Activated T-helper 2 cell treated with anti-CD3 and anti-CD28 coated beads, Interferon-gamma antibody, Interleukin-2, Interleukin-4, amounts not matched to agents 10 μg/mL and 5 μg/mL and 100 μg/mL, durations not matched to agents 14 hours and 24 hours and 36 hours (primary cell): ENCODE data around the gene PALD1. TPM values are rescaled to one million over a fixed set of nuclear protein-coding genes. Genes with fewer than 3 reads are reported as not detected.

ENCODE experiments used
- DNase-seq: peaks from one replicate; pipeline ENCODE4 v3.0.0; 2021; ENCODE audit warnings: low spot score
- H3K27ac Mint-ChIP-seq: one replicate; pipeline ENCODE4 v1.8.0; 2021; ENCODE audit warnings: mixed read lengths
- H3K27me3 Mint-ChIP-seq: one replicate; pipeline ENCODE4 v1.8.0; 2021; ENCODE audit warnings: low read depth, mixed read lengths
- H3K36me3 Mint-ChIP-seq: one replicate; pipeline ENCODE4 v1.8.0; 2021; ENCODE audit warnings: low read depth, mixed read lengths
- H3K4me1 Mint-ChIP-seq: one replicate; pipeline ENCODE4 v1.8.0; 2021; ENCODE audit warnings: low read depth, mixed read lengths
- H3K4me3 Mint-ChIP-seq: one replicate; pipeline ENCODE4 v1.8.0; 2021; ENCODE audit warnings: low read depth, mild to moderate bottlenecking, moderate library complexity, mixed read lengths
- H3K9me3 Mint-ChIP-seq: one replicate; pipeline ENCODE4 v1.8.0; 2021; ENCODE audit warnings: mixed read lengths
- intact Hi-C: fragments of 100-400 bp; cut with micrococcal nuclease; formaldehyde crosslinking; loops from one replicate; pipeline ENCODE4 v1.15.1; 2023
- total RNA-seq: library from RNA; stranded (reverse); gene quantifications from 2 replicates; pipeline ENCODE4 v1.2.3, GENCODE V29; 2022

PALD1 gene
- total RNA-seq, 1 donor from 2014 or later, result 2.3 TPM

DNA sequence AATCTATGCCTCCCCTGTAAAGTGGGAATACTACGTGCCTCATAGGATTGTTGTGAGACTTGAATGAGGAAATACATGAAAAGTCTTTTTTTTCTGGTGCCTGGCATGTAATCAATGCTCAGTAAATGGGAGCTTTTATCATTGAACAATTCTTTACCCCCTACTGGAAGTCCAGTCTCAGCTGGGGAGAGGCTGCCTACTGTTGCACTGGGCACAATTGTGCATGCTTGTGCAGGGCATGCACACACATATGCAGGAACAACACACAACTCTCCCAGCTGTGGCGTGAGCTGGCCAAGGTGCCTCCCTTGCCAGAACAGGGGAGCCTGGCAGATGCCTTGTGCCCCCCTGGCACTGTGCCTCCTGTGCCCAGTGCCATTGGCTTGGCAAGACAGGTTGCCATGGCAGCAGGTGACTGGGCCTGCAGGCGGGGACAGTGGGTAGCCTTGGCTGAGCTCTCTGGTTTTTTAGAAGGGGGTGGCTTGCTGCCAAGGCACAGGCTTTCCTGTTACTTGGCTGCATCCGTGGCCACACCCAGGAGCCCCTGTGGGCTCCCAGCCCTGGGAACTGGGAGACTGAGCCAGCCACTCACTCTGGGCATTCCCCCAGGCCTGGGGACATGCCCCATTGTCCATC, 16.1 kb upstream of the PALD1 start:
- peaks cover 34% of the 10 kb centered on the region for H3K27me3 Mint-ChIP-seq
- no peak overlapping the region for H3K4me3 Mint-ChIP-seq
- no peaks in the 10 kb centered on the region for H3K9me3 Mint-ChIP-seq
- H3K4me1 Mint-ChIP-seq, result no peaks in the 10 kb centered on the region
- no peak for DNase-seq
- H3K27ac Mint-ChIP-seq, result no peak overlapping the region
- intact Hi-C loops, result loop anchor here (10.0 kb wide), 1 partner anchor 292 kb away; no protein-coding TSS in a partner anchor
- no peaks in the 10 kb centered on the region for H3K36me3 Mint-ChIP-seq

DNA sequence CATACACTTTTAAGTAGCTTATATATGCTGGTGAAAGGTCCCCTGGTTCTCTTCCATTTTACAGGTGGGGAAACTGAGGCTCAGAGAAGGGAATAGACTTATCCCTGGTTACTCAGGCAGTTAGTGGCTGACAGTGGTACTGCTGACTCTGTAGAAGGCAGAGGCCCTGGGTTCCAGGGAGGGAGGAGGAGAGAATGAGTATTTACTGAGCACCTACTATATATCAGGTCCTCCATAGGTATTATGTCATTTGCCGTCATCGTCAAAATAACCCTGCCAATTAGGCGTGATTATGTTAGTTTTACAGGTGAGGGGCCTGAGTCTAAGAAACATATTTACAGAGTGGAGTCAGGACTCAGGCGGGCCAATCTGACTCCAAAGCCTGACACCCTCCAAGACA, 13.3 kb upstream of the PALD1 start:
- peaks cover 17% of the 10 kb centered on the region for H3K27me3 Mint-ChIP-seq
- no peak for DNase-seq
- H3K27ac Mint-ChIP-seq, result no peak overlapping the region
- H3K36me3 Mint-ChIP-seq, result no peaks in the 10 kb centered on the region
- intact Hi-C loops, result loop anchor here (10.0 kb wide), 1 partner anchor 290 kb away; no protein-coding TSS in a partner anchor
- H3K4me3 Mint-ChIP-seq, result no peak overlapping the region
- H3K9me3 Mint-ChIP-seq, result no peaks in the 10 kb centered on the region
- no peaks in the 10 kb centered on the region for H3K4me1 Mint-ChIP-seq

DNA sequence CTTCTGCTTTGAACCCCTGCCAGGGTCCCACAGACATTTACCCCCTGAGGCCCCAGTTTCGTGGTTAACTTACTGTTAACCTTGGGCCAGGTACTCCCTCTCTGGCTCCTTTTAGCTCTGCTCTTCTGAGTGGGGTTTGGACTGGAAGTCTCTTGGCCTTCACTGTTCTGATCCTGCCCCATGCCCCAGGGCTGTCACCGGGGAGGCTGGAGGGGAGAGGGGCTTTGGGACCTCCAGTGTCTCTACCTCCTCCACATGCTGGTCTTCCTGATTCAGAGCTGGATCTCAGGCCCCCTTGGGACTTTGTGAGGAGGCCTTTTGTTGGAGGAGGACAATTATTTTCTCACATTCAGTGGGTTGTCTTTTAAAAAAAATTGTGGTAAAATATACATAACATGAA, 12.7 kb upstream of the PALD1 start:
- H3K36me3 Mint-ChIP-seq, result no peaks in the 10 kb centered on the region
- intact Hi-C loops, result loop anchor here (10.0 kb wide), 1 partner anchor 289 kb away; no protein-coding TSS in a partner anchor
- H3K4me1 Mint-ChIP-seq, result no peaks in the 10 kb centered on the region
- H3K27ac Mint-ChIP-seq, result no peak overlapping the region
- no peak overlapping the region for H3K4me3 Mint-ChIP-seq
- peaks cover 12% of the 10 kb centered on the region for H3K27me3 Mint-ChIP-seq
- H3K9me3 Mint-ChIP-seq, result no peaks in the 10 kb centered on the region
- DNase-seq, result no peak

DNA sequence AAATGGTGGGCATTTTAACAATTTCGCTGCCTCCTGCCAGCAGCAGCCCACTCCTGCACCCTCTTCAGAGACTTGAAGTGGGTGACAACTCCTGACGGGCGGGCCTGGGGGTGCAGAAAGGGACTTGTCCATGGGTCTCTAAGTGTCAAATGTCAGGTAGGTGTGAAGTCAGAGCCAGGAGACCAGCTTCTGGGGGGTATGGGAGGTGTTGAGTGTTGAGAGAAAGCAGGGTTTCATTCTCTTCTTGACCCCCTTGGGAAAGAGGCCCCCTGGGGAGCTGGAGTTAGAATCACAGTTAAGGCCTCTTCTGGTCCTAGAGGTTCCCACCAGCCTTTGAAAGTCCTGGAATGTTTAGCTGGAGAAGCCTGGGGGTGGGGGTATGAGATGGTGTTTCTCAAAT, 11.6 kb upstream of the PALD1 start:
- H3K9me3 Mint-ChIP-seq, result no peaks in the 10 kb centered on the region
- no peak for DNase-seq
- H3K4me1 Mint-ChIP-seq, result no peaks in the 10 kb centered on the region
- no peak overlapping the region for H3K27ac Mint-ChIP-seq
- no peak overlapping the region for H3K4me3 Mint-ChIP-seq
- no peaks in the 10 kb centered on the region for H3K36me3 Mint-ChIP-seq
- intact Hi-C loops, result loop anchor here (10.0 kb wide), 1 partner anchor 288 kb away; no protein-coding TSS in a partner anchor
- peaks cover 14% of the 10 kb centered on the region for H3K27me3 Mint-ChIP-seq

DNA sequence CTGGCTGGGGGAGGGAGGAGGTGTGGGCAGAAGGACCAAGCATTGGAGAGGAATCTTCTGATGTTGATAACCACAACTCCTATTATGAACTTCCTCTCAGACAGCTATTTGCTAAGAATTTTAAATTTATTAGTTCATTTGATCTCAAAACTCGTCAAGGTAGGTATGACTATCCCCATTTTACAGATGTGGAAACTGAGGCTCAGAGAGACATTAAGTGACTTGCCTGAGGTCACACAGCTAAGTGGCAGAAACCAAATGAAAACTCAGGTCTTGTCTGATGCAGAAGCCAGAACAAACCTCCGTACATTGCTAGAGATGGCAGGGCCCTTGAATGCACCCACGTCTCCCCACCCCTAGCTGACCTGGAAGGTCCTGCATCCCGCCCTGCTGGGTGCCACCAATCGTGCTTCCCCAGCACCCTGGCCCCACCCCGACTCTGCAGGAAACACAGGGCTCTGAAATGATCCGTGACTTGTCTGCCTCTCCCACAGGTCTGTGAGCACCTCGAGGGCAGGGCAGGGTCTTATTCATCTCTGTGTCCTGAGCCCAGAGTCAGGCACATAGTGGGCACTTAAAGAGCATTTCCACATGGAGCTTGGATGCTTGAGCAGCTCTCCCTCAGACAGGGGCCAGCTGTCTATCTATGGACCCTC, 5.6 kb upstream of the PALD1 start:
- Mint-ChIP-seq H3K4me1 (peaks cover 16% of the 10 kb centered on the region), H3K27me3 (peaks cover 42% of the 10 kb centered on the region), H3K4me3 (no peak overlapping the region), H3K9me3 (no peaks in the 10 kb centered on the region), H3K27ac (no peak overlapping the region), H3K36me3 (no peaks in the 10 kb centered on the region)
- intact Hi-C loops, result no loop called here
- no peak for DNase-seq

DNA sequence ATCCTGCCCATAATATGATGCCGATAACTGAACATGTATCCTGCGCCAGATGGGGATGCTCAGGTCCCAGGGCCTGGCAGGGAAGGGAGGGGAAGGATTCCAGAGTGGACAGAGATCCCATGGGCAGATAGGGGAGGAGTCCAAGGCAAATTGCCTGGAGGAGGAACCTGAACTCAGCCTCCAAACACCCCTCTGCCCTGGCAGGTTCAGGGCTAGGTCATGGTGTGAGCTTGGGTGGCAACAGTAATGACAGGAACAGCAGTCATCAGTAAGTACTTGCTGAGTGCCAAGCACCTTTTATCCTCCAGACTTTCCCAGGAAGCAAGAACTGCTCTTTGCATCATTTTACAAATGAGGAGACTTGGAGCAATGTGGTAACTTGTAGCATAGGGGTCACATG, 3.8 kb upstream of the PALD1 start:
- DNase-seq, result no peak

DNA sequence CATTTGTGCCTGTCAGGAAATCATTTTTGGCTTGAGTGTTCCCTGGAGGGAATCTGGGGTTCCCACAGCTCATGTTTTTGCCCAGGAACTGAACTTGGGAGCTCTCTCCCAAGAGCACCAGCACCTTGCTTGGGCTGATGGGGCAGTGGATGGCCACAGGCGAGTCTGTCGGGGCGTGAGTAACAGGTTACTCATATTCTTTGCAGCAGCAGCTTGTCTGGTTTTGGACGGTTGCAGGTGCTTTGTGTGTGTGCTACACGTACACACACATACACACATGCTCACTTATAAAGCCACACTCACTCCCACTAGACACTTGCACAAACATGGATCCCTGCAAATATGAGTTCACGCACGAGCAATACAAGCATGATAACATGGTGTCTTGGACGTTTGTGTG, 2.9 kb upstream of the PALD1 start:
- Mint-ChIP-seq H3K27me3 (peaks cover 52% of the 10 kb centered on the region), H3K4me1 (peaks cover 31% of the 10 kb centered on the region), H3K36me3 (no peaks in the 10 kb centered on the region), H3K4me3 (no peak overlapping the region), H3K27ac (no peak overlapping the region), H3K9me3 (no peaks in the 10 kb centered on the region)
- DNase-seq, result no peak
- intact Hi-C loops, result no loop called here

More for the DNA sequence above, 3.8 kb upstream of the PALD1 start:
- Mint-ChIP-seq H3K36me3 (no peaks in the 10 kb centered on the region), H3K9me3 (no peaks in the 10 kb centered on the region), H3K4me1 (peaks cover 23% of the 10 kb centered on the region), H3K27ac (no peak overlapping the region), H3K4me3 (no peak overlapping the region), H3K27me3 (peaks cover 46% of the 10 kb centered on the region)
- intact Hi-C loops, result no loop called here

DNA sequence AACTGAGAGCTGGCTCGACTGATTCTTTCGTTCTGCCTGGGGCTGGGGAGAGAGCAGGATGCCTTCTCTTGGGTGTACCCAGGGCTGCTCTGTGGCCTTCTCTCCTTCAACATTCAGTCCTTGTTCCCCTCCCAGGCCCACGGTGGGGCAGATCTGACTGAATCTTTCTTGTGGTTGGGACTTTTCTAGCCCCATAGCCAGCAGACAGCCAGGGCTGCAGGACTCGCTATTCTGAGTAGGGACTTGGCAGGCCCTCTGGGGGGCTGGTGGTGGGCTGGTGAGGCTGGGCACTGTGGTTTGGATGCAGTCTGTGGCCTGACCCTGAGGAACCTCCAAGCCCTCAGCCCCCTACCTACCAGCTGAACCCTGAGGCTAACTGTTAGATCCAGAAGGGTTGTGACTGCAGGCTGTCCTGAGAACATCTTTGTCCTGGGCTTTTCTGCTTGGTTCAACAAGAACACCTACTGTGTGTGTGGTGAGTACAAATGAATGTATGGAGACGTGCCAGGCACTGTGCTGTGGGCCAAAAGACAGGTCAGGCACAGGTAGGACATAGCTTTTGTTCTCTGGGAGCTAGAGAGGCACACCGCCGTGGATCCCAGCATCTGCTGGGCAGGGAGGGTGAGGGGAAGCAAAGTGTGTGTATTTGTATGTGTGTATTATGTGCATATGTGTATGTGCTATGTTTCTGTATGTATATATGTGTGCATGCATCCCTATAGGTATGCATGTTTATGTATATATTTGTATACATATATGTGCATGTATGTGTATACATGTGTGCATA, 2.1 kb upstream of the PALD1 start:
- Mint-ChIP-seq H3K4me1 (peaks cover 33% of the 10 kb centered on the region), H3K36me3 (no peaks in the 10 kb centered on the region), H3K27me3 (peaks cover 51% of the 10 kb centered on the region), H3K27ac (no peak overlapping the region), H3K4me3 (no peak overlapping the region), H3K9me3 (no peaks in the 10 kb centered on the region)
- intact Hi-C loops, result no loop called here
- no peak for DNase-seq

DNA sequence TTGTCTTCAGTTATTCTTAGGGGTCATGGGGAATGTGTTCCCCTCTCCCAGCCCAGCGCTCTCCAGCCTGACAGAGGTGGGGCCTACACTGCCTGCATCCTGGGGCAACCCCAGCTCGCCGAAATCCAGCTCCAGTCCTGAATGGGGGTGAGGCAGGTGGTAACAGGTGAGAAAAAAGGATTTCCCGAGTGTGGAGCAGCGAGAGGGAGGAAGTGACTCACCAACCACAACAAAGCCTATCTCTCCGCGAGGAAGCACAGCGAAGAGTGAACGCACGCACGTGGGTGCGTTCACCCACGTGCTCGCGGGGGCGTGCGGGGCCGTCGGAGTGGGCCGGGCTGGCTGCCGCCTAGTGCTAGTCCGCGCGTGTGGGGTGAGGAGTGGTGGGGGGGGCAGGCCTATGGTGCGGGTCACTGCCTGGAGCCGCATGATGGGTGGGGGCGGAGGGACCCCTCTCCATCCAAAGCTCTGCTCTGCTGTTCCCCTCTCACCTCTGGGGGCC, 855 bp upstream of the PALD1 start:
- Mint-ChIP-seq H3K9me3 (no peaks in the 10 kb centered on the region), H3K4me3 (peak overlapping the region; percentile 80), H3K27ac (peak overlapping the region; percentile 55), H3K36me3 (no peaks in the 10 kb centered on the region), H3K27me3 (peaks cover 47% of the 10 kb centered on the region), H3K4me1 (peaks cover 33% of the 10 kb centered on the region)
- DNase-seq, result peak; percentile 69
- intact Hi-C loops, result loop anchor here (2.0 kb wide), 1 partner anchor 17 kb away; no protein-coding TSS in a partner anchor

DNA sequence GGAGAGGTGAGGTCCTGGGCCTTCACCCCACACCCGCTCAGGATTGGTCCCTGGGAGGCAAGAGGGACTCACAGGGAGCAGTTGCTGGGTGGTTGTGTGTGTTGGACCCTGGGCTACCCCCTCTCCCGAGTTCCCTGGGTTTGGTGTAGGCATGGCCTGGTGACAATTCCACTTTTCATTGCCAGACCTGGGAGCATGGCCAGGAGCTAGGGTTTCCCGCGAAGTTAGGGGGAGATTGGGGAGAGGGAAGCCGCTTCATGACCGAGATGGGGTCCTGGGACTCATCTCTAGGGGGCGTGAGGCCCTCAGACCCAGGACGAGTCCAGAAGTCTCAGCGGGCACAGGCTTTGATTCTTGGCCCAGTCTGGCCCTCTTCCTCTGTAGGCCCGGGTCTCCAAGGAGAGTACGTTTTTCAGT, 606 bp downstream of the PALD1 start:
- Mint-ChIP-seq H3K4me1 (peaks cover 33% of the 10 kb centered on the region), H3K27ac (no peak overlapping the region), H3K27me3 (peaks cover 46% of the 10 kb centered on the region), H3K9me3 (no peaks in the 10 kb centered on the region), H3K36me3 (no peaks in the 10 kb centered on the region), H3K4me3 (peak overlapping the region; percentile 61)
- intact Hi-C loops, result loop anchor here (2.0 kb wide), 1 partner anchor 16 kb away; no protein-coding TSS in a partner anchor
- DNase-seq, result no peak

DNA sequence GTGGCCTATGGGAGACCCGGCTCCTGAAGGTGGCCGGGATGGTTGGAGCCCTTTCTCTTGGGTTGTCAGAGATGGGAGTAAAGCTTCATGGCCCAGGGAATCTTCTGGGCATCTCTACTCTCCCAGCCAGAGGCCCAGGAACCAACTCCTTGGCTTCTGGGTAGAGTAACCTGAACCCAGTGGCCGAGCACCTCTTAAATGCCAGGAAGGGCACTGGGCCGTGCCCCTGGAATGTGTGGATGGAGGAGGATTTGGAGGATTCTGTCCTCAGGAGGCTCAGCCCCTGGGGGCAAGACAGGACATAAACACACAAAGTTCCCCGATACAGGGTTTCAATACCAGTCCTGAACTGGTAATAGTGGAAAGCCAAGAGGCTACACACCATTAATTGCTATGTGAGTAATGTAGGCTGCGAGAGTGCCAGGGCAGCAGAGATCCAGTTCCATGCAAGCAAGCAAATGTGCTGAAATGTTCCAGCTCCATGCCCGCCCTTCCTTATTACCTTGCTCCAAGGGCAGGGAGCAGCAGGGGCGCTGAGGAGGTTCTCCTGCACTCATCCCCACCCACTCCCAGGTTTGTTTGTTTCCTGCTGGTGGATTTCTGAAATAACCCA, 1.2 kb downstream of the PALD1 start:
- H3K4me3 Mint-ChIP-seq, result peak overlapping the region; percentile 61
- H3K27ac Mint-ChIP-seq, result no peak overlapping the region
- no peaks in the 10 kb centered on the region for H3K9me3 Mint-ChIP-seq
- peaks cover 33% of the 10 kb centered on the region for H3K4me1 Mint-ChIP-seq
- intact Hi-C loops, result loop anchor here (2.0 kb wide), 1 partner anchor 15 kb away; no protein-coding TSS in a partner anchor
- no peaks in the 10 kb centered on the region for H3K36me3 Mint-ChIP-seq
- DNase-seq, result no peak
- H3K27me3 Mint-ChIP-seq, result peaks cover 41% of the 10 kb centered on the region

DNA sequence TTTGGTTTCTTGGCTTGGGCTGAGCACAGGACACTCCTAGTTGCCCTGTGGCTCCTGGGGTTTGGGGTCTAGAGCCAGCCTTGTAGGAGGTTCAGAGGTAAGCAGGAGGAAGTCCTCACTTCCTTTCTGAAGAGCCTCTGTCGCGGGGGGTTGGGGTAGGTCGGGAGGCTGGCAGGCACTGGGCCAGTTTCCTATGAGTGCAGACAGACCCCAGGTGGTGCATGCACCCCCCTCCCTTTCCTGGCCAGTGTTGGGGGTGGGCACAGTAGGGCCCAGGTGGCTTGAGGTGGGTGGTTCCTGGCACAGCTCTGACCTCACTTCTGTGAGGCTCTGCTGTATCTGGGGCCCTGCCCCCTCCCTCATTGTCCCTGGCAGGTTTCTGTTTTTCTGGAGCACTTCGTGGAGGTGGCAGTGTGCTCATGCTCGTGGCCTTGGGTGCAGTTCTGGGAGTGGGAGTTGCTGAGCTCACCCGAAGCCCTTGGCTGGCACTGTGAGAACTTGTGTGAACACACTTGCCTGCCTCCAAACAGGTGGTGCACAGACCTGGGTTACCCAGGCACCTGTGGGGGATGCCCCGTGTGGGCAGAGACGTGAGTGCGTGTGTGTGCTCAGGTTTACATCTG, 1.8 kb downstream of the PALD1 start:
- no peaks in the 10 kb centered on the region for H3K36me3 Mint-ChIP-seq
- H3K4me3 Mint-ChIP-seq, result peak overlapping the region; percentile 51
- H3K4me1 Mint-ChIP-seq, result peaks cover 33% of the 10 kb centered on the region
- H3K27ac Mint-ChIP-seq, result no peak overlapping the region
- no peak for DNase-seq
- peaks cover 37% of the 10 kb centered on the region for H3K27me3 Mint-ChIP-seq
- intact Hi-C loops, result no loop called here
- no peaks in the 10 kb centered on the region for H3K9me3 Mint-ChIP-seq
